RWPE2 (cell line): ENCODE data around the gene TAF4.

Source experiments
- ATAC-seq: fragments of 200-7000 bp; cut with Tn5 transposase; 3 replicates; pipeline ENCODE4 v1.9.1; 2021; ENCODE audit warnings: low read depth
- DNase-seq: peaks from one replicate; pipeline ENCODE4 v3.0.0-alpha.2; 2020; ENCODE audit warnings: low spot score
- H3K27ac ChIP-seq: fragments of 450-650 bp; 2 replicates; pipeline ENCODE4 v1.5.1; 2017; ENCODE audit warnings: mild to moderate bottlenecking; ENCODE audit not compliant: poor library complexity, severe bottlenecking
- H3K27me3 ChIP-seq: fragments of 250-450 bp; sonication (Bioruptor Pico); 2 replicates; pipeline ENCODE4 v1.5.1; 2021; ENCODE audit warnings: mild to moderate bottlenecking, moderate library complexity; ENCODE audit not compliant: insufficient read depth, poor library complexity, severe bottlenecking
- H3K36me3 ChIP-seq: fragments of 250-450 bp; sonication (Bioruptor Pico); 2 replicates; pipeline ENCODE4 v1.5.1; 2020; ENCODE audit warnings: low read depth, mild to moderate bottlenecking, moderate library complexity
- H3K4me1 ChIP-seq: fragments of 250-450 bp; sonication (Bioruptor Pico); 2 replicates; pipeline ENCODE4 v1.5.1; 2021; ENCODE audit warnings: mild to moderate bottlenecking, moderate library complexity; ENCODE audit not compliant: insufficient read depth, poor library complexity, severe bottlenecking
- H3K4me3 ChIP-seq: fragments of 250-450 bp; sonication (Bioruptor Pico); 2 replicates; pipeline ENCODE4 v1.5.1; 2021; ENCODE audit warnings: mild to moderate bottlenecking, moderate library complexity; ENCODE audit not compliant: severe bottlenecking
- H3K9me3 ChIP-seq: fragments of 250-450 bp; sonication (Bioruptor Pico); 2 replicates; pipeline ENCODE4 v1.5.1; 2021; ENCODE audit warnings: mild to moderate bottlenecking, moderate library complexity; ENCODE audit not compliant: severe bottlenecking
- CTCF ChIP-seq: fragments of 450-650 bp; IDR thresholded peaks from one replicate; pipeline ENCODE4 v1.5.1; 2017; ENCODE audit warnings: mild to moderate bottlenecking, moderate library complexity; ENCODE audit not compliant: poor library complexity, severe bottlenecking

TAF4 gene

GRCh38 chr20:62029949-62030348, 35.7 kb downstream of the TAF4 start:
- H3K27me3 ChIP-seq: no peaks in the 10 kb centered on the region
- H3K36me3 ChIP-seq: no peaks in the 10 kb centered on the region
- TF ChIP-seq CTCF: no peak
- no peaks in the 10 kb centered on the region for H3K9me3 ChIP-seq
- H3K4me1 ChIP-seq: peaks cover 10% of the 10 kb centered on the region
- DNase-seq: peak; percentile 75
- H3K4me3 ChIP-seq: no peak overlapping the region
- no peak overlapping the region for H3K27ac ChIP-seq
- ATAC-seq: no peak

- no peak for ATAC-seq
- H3K4me3 ChIP-seq: no peak overlapping the region
These were observed 36.4 kb downstream of the TAF4 start for GRCh38 chr20:62029296-62029695.

GRCh38 chr20:62028384-62028783, 37.3 kb downstream of the TAF4 start:
- peaks cover 10% of the 10 kb centered on the region for H3K4me1 ChIP-seq
- no peak for ATAC-seq
- no peak for TF ChIP-seq CTCF
- H3K9me3 ChIP-seq: no peaks in the 10 kb centered on the region
- H3K27me3 ChIP-seq: no peaks in the 10 kb centered on the region
- H3K4me3 ChIP-seq: no peak overlapping the region
- no peak overlapping the region for H3K27ac ChIP-seq
- peak; percentile 68 for DNase-seq
- no peaks in the 10 kb centered on the region for H3K36me3 ChIP-seq

More at GRCh38 chr20:62029296-62029695, 36.4 kb downstream of the TAF4 start:
- no peak for TF ChIP-seq CTCF
- H3K27ac ChIP-seq: no peak overlapping the region
- H3K27me3 ChIP-seq: no peaks in the 10 kb centered on the region
- H3K4me1 ChIP-seq: peaks cover 10% of the 10 kb centered on the region
- no peaks in the 10 kb centered on the region for H3K9me3 ChIP-seq
- no peak for DNase-seq
- no peaks in the 10 kb centered on the region for H3K36me3 ChIP-seq

- DNase-seq: peak; percentile 76
- Histone ChIP-seq H3K27ac (no peak overlapping the region), H3K4me3 (no peak overlapping the region), H3K36me3 (no peaks in the 10 kb centered on the region), H3K27me3 (no peaks in the 10 kb centered on the region), H3K4me1 (peaks cover 10% of the 10 kb centered on the region), H3K9me3 (no peaks in the 10 kb centered on the region)
- TF ChIP-seq CTCF: no peak
- no peak for ATAC-seq
These were observed 37.9 kb downstream of the TAF4 start for GRCh38 chr20:62027698-62028321.

- Histone ChIP-seq H3K4me1 (peaks cover 10% of the 10 kb centered on the region), H3K9me3 (no peaks in the 10 kb centered on the region), H3K4me3 (no peak overlapping the region), H3K27ac (no peak overlapping the region), H3K27me3 (no peaks in the 10 kb centered on the region), H3K36me3 (no peaks in the 10 kb centered on the region)
- no peak for TF ChIP-seq CTCF
- ATAC-seq (no peak), DNase-seq (no peak)
These were observed 38.6 kb downstream of the TAF4 start for GRCh38 chr20:62027116-62027515.
